GM23248 (cell line): ENCODE data around the gene TSBP1.

Experiments used
- EZH2 ChIP-seq: fragments of 200-600 bp; sonication (generic); IDR thresholded peaks from 2 replicates; pipeline ENCODE4 v1.6.1; 2018; ENCODE audit warnings: antibody characterized with exemption, mild to moderate bottlenecking; ENCODE audit not compliant: insufficient read depth, poor library complexity, severe bottlenecking
- EZH2phosphoT487 ChIP-seq: fragments of 200-600 bp; sonication (generic); IDR thresholded peaks from 2 replicates; pipeline ENCODE4 v1.6.1; 2018; ENCODE audit warnings: antibody characterized with exemption, moderate library complexity, mild to moderate bottlenecking, low read depth; ENCODE audit not compliant: insufficient read depth

GRCh38 chr6:32411566-32412327, 40.0 kb upstream of the TSBP1 start:
- TF ChIP-seq EZH2: no peak
- TF ChIP-seq EZH2phosphoT487: no peak
